ENCODE data around the gene HPS5. TPM values are rescaled to one million over a fixed set of nuclear protein-coding genes. Genes with fewer than 3 reads are reported as not detected.

HPS5 gene
- total RNA-seq, 1 experiment from 2014 or later, result 40.5 TPM

- H3K36me3 ChIP-seq, result peaks cover 37% of the 10 kb centered on the region
- peaks cover 30% of the 10 kb centered on the region for H3K4me1 ChIP-seq
- no peak overlapping the region for H3K4me3 ChIP-seq
- no peaks in the 10 kb centered on the region for H3K27me3 ChIP-seq
- H3K9me3 ChIP-seq (replicated peaks), result no peaks in the 10 kb centered on the region
- no peak for DNase-seq
- H3K27ac ChIP-seq, result peak overlapping the region; percentile 62; the same call in 1 of the 2 replicates
Observed at GRCh38 chr11:18312012-18312411, 9.9 kb downstream of the HPS5 start.

GRCh38 chr11:18310800-18311340 is 11.1 kb downstream of the HPS5 start:
- Histone ChIP-seq H3K36me3 (peaks cover 40% of the 10 kb centered on the region), H3K9me3 (replicated peaks) (no peaks in the 10 kb centered on the region), H3K27ac (peak overlapping the region; percentile 57), H3K4me3 (no peak overlapping the region), H3K27me3 (no peaks in the 10 kb centered on the region), H3K4me1 (peaks cover 30% of the 10 kb centered on the region)
- peak; percentile 32 to 59 for DNase-seq

GRCh38 chr11:18309691-18310090 is 12.2 kb downstream of the HPS5 start:
- Histone ChIP-seq H3K27me3 (no peaks in the 10 kb centered on the region), H3K27ac (no peak overlapping the region), H3K9me3 (replicated peaks) (no peaks in the 10 kb centered on the region), H3K4me1 (peaks cover 30% of the 10 kb centered on the region), H3K36me3 (peaks cover 47% of the 10 kb centered on the region), H3K4me3 (no peak overlapping the region)
- no peak for DNase-seq

GRCh38 chr11:18308242-18308641 is 13.7 kb downstream of the HPS5 start:
- no peaks in the 10 kb centered on the region for H3K9me3 ChIP-seq (replicated peaks)
- H3K27ac ChIP-seq, result no peak overlapping the region
- peaks cover 26% of the 10 kb centered on the region for H3K4me1 ChIP-seq
- no peak overlapping the region for H3K4me3 ChIP-seq
- H3K27me3 ChIP-seq, result no peaks in the 10 kb centered on the region
- no peak for DNase-seq
- peaks cover 50% of the 10 kb centered on the region for H3K36me3 ChIP-seq

GRCh38 chr11:18307461-18308139 is 14.3 kb downstream of the HPS5 start:
- H3K27me3 ChIP-seq, result no peaks in the 10 kb centered on the region
- no peak overlapping the region for H3K27ac ChIP-seq
- peaks cover 20% of the 10 kb centered on the region for H3K4me1 ChIP-seq
- no peaks in the 10 kb centered on the region for H3K9me3 ChIP-seq (replicated peaks)
- H3K4me3 ChIP-seq, result no peak overlapping the region
- no peak for DNase-seq
- H3K36me3 ChIP-seq, result peaks cover 54% of the 10 kb centered on the region

- Histone ChIP-seq H3K4me1 (no peaks in the 10 kb centered on the region), H3K4me3 (no peak overlapping the region), H3K9me3 (replicated peaks) (no peaks in the 10 kb centered on the region), H3K27ac (no peak overlapping the region), H3K36me3 (peaks cover 48% of the 10 kb centered on the region), H3K27me3 (no peaks in the 10 kb centered on the region)
- DNase-seq, result no peak
Observed at GRCh38 chr11:18304745-18305144, 17.2 kb downstream of the HPS5 start.

GRCh38 chr11:18299721-18300120 is 22.2 kb downstream of the HPS5 start:
- no peak overlapping the region for H3K4me3 ChIP-seq
- H3K27ac ChIP-seq, result no peak overlapping the region
- no peaks in the 10 kb centered on the region for H3K4me1 ChIP-seq
- peaks cover 66% of the 10 kb centered on the region for H3K36me3 ChIP-seq
- no peaks in the 10 kb centered on the region for H3K9me3 ChIP-seq (replicated peaks)
- no peak for DNase-seq
- no peaks in the 10 kb centered on the region for H3K27me3 ChIP-seq

GRCh38 chr11:18295316-18295715 is 26.6 kb downstream of the HPS5 start:
- peaks cover 84% of the 10 kb centered on the region for H3K36me3 ChIP-seq
- no peak overlapping the region for H3K4me3 ChIP-seq
- no peaks in the 10 kb centered on the region for H3K4me1 ChIP-seq
- H3K9me3 ChIP-seq (replicated peaks), result no peaks in the 10 kb centered on the region
- DNase-seq, result no peak
- no peak overlapping the region for H3K27ac ChIP-seq
- no peaks in the 10 kb centered on the region for H3K27me3 ChIP-seq

GRCh38 chr11:18294862-18295261 is 27.1 kb downstream of the HPS5 start:
- Histone ChIP-seq H3K9me3 (replicated peaks) (no peaks in the 10 kb centered on the region), H3K4me3 (no peak overlapping the region), H3K27me3 (no peaks in the 10 kb centered on the region), H3K36me3 (peaks cover 84% of the 10 kb centered on the region), H3K27ac (no peak overlapping the region), H3K4me1 (no peaks in the 10 kb centered on the region)
- DNase-seq, result no peak

- no peak overlapping the region for H3K4me3 ChIP-seq
- peaks cover 63% of the 10 kb centered on the region for H3K36me3 ChIP-seq
Observed at GRCh38 chr11:18288911-18289310, 33.0 kb downstream of the HPS5 start.

GRCh38 chr11:18285841-18286240 is 36.1 kb downstream of the HPS5 start:
- no peaks in the 10 kb centered on the region for H3K9me3 ChIP-seq (replicated peaks)
- DNase-seq, result no peak
- H3K27ac ChIP-seq, result no peak overlapping the region
- H3K36me3 ChIP-seq, result peaks cover 57% of the 10 kb centered on the region
- H3K27me3 ChIP-seq, result no peaks in the 10 kb centered on the region
- H3K4me1 ChIP-seq, result no peaks in the 10 kb centered on the region
- H3K4me3 ChIP-seq, result no peak overlapping the region

More at GRCh38 chr11:18288911-18289310, 33.0 kb downstream of the HPS5 start:
- Histone ChIP-seq H3K4me1 (no peaks in the 10 kb centered on the region), H3K27me3 (no peaks in the 10 kb centered on the region), H3K27ac (no peak overlapping the region), H3K9me3 (replicated peaks) (no peaks in the 10 kb centered on the region)
- DNase-seq, result no peak

- peaks cover 58% of the 10 kb centered on the region for H3K36me3 ChIP-seq
- H3K27ac ChIP-seq, result no peak overlapping the region
- H3K4me1 ChIP-seq, result no peaks in the 10 kb centered on the region
- H3K4me3 ChIP-seq, result no peak overlapping the region
- H3K9me3 ChIP-seq (replicated peaks), result no peaks in the 10 kb centered on the region
- DNase-seq, result no peak
- H3K27me3 ChIP-seq, result no peaks in the 10 kb centered on the region
Observed at GRCh38 chr11:18282626-18283025, 39.3 kb downstream of the HPS5 start.

- Histone ChIP-seq H3K27me3 (no peaks in the 10 kb centered on the region), H3K4me1 (no peaks in the 10 kb centered on the region), H3K9me3 (replicated peaks) (no peaks in the 10 kb centered on the region), H3K27ac (no peak overlapping the region), H3K4me3 (no peak overlapping the region), H3K36me3 (peaks cover 47% of the 10 kb centered on the region)
- no peak for DNase-seq
Observed at GRCh38 chr11:18280438-18281045, 41.4 kb downstream of the HPS5 start.

GRCh38 chr11:18277565-18278271 is 44.2 kb downstream of the HPS5 start:
- Histone ChIP-seq H3K4me1 (no peaks in the 10 kb centered on the region), H3K36me3 (peaks cover 32% of the 10 kb centered on the region), H3K4me3 (no peak overlapping the region), H3K27ac (no peak overlapping the region), H3K9me3 (replicated peaks) (no peaks in the 10 kb centered on the region), H3K27me3 (no peaks in the 10 kb centered on the region)
- DNase-seq, result no peak

GRCh38 chr11:18271206-18271605 is 50.7 kb downstream of the HPS5 start:
- no peak for DNase-seq
- no peaks in the 10 kb centered on the region for H3K27me3 ChIP-seq
- no peak overlapping the region for H3K4me3 ChIP-seq
- no peaks in the 10 kb centered on the region for H3K4me1 ChIP-seq
- no peak overlapping the region for H3K27ac ChIP-seq
- no peaks in the 10 kb centered on the region for H3K36me3 ChIP-seq
- H3K9me3 ChIP-seq (replicated peaks), result no peaks in the 10 kb centered on the region

Measured in SJCRH30 (cell line).